ENCODE results near the gene ARV1.

GRCh38 chr1:230948301-230948700, 30.6 kb upstream of the ARV1 start:
- TF ChIP-seq CTCF (IDR thresholded peaks at IDR 0.05 in 2 of 3, conservative IDR thresholded peaks at IDR 0.05 in 1 of 3; ENCODE audit: control insufficient read depth in 2 of 3, extremely low read depth in 1 of 3, insufficient read depth in 1 of 3, low read depth in 3 of 3, low read length in 3 of 3) (no peak), POLR2AphosphoS2 (IDR thresholded peaks at IDR 0.05; ENCODE audit: low read depth, low read length) (no peak), EZH2 (IDR thresholded peaks at IDR 0.05; ENCODE audit: borderline replicate concordance, control insufficient read depth, low read depth, low read length) (no peak), POLR2AphosphoS5 (IDR thresholded peaks at IDR 0.05; ENCODE audit: low read length) (no peak), SMC3 (IDR thresholded peaks at IDR 0.05; ENCODE audit: borderline replicate concordance, low read length) (no peak), RCOR1 (conservative IDR thresholded peaks at IDR 0.05; ENCODE audit: low read depth, low read length) (no peak), REST (IDR thresholded peaks at IDR 0.05; ENCODE audit: low read depth, low read length) (no peak), ESRRA (IDR thresholded peaks at IDR 0.05; ENCODE audit: low read length) (no peak)
- TF ChIP-seq, protein P1, sequence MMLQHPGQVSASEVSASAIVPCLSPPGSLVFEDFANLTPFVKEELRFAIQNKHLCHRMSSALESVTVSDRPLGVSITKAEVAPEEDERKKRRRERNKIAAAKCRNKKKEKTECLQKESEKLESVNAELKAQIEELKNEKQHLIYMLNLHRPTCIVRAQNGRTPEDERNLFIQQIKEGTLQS (IDR thresholded peaks at IDR 0.05; ENCODE audit: borderline replicate concordance, extremely low read depth, low read depth, low read length), result no peak
